Activated T-helper 2 cell treated with anti-CD3 and anti-CD28 coated beads, Interferon-gamma antibody, Interleukin-2, Interleukin-4, amounts not matched to agents 10 μg/mL and 5 μg/mL and 100 μg/mL, durations not matched to agents 14 hours and 24 hours and 36 hours (primary cell): ENCODE measurements around the gene SIX1. TPM values are rescaled to one million over a fixed set of nuclear protein-coding genes. Genes with fewer than 3 reads are reported as not detected.
A peak's percentile ranks its signal among the peaks of the same experiment; 100 is the strongest.

Experiments used
- DNase-seq: peaks from one replicate; pipeline ENCODE4 v3.0.0; 2021; ENCODE audit warnings: low spot score
- H3K27ac Mint-ChIP-seq: one replicate; pipeline ENCODE4 v1.8.0; 2021; ENCODE audit warnings: mixed read lengths
- H3K27me3 Mint-ChIP-seq: one replicate; pipeline ENCODE4 v1.8.0; 2021; ENCODE audit warnings: low read depth, mixed read lengths
- H3K36me3 Mint-ChIP-seq: one replicate; pipeline ENCODE4 v1.8.0; 2021; ENCODE audit warnings: low read depth, mixed read lengths
- H3K4me1 Mint-ChIP-seq: one replicate; pipeline ENCODE4 v1.8.0; 2021; ENCODE audit warnings: low read depth, mixed read lengths
- H3K4me3 Mint-ChIP-seq: one replicate; pipeline ENCODE4 v1.8.0; 2021; ENCODE audit warnings: low read depth, mild to moderate bottlenecking, moderate library complexity, mixed read lengths
- H3K9me3 Mint-ChIP-seq: one replicate; pipeline ENCODE4 v1.8.0; 2021; ENCODE audit warnings: mixed read lengths
- intact Hi-C: fragments of 100-400 bp; cut with micrococcal nuclease; formaldehyde crosslinking; loops from one replicate; pipeline ENCODE4 v1.15.1; 2023
- total RNA-seq: library from RNA; stranded (reverse); gene quantifications from 2 replicates; pipeline ENCODE4 v1.2.3, GENCODE V29; 2022

Gene SIX1
- total RNA-seq, 1 donor from 2014 or later: 0.48 TPM

- DNase-seq: no peak
- intact Hi-C loops: no loop called here
- peaks cover 3% of the 10 kb centered on the region for H3K4me1 Mint-ChIP-seq
- H3K36me3 Mint-ChIP-seq: no peaks in the 10 kb centered on the region
- no peaks in the 10 kb centered on the region for H3K9me3 Mint-ChIP-seq
- H3K27me3 Mint-ChIP-seq: peaks cover 54% of the 10 kb centered on the region
- no peak overlapping the region for H3K27ac Mint-ChIP-seq
- H3K4me3 Mint-ChIP-seq: no peak overlapping the region
Observed at GRCh38 chr14:60662982-60663381, 13.7 kb upstream of the SIX1 start.

DNA sequence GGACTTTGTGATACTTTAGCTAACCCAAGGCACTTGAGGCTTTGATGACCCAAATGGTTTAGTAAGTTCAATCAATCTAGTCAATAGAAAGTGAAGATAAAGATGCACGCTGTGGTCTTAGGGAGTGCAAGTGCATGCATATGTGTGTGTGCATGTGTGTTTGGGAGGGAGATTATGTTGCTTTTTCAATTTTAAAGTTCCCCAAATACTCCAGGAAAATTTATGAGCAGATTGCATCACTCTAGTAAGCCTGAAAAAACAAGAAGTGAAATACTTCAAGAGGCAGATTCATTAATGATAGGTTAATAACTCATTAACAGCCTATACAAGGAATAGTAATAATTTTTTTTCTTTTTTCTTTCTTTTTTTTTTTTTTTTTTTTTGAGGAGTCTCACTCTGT, 12.4 kb upstream of the SIX1 start:
- no peak overlapping the region for H3K4me3 Mint-ChIP-seq
- no peaks in the 10 kb centered on the region for H3K9me3 Mint-ChIP-seq
- H3K4me1 Mint-ChIP-seq: peaks cover 7% of the 10 kb centered on the region
- no peaks in the 10 kb centered on the region for H3K36me3 Mint-ChIP-seq
- H3K27me3 Mint-ChIP-seq: peaks cover 64% of the 10 kb centered on the region
- no peak overlapping the region for H3K27ac Mint-ChIP-seq
- no peak for DNase-seq
- intact Hi-C loops: no loop called here

- Mint-ChIP-seq H3K4me1 (peaks cover 18% of the 10 kb centered on the region), H3K27ac (no peak overlapping the region), H3K36me3 (peaks cover 6% of the 10 kb centered on the region), H3K9me3 (no peaks in the 10 kb centered on the region), H3K27me3 (peaks cover 77% of the 10 kb centered on the region), H3K4me3 (no peak overlapping the region)
- no peak for DNase-seq
- intact Hi-C loops: loop anchor here (5.0 kb wide), 1 partner anchor 63 kb away; the partner anchor contains the start of gene SIX4
Observed at GRCh38 chr14:60658909-60659585, 9.8 kb upstream of the SIX1 start.

DNA sequence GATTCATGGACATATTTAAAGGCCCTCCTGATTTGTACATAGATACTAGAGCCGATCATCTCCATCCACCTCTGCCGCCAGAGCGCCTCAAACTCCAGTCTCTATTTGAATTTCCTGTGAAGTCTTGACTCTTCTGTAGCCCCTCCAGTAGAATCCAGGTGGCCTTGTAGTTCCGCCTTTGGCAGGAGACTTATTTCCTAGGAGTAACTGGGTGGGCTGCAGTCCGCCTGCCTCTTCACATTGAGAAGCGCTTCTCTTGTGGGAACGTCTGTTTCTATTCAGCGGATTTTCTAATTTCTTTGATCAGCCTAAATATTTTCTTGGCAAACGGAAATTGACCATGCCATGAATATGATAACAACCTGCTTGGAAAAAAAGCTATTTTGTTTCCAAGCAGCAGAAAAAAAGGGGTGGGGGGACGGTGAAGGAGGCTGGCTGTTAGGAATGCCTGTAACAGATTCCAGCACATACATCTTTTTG, 9.0 kb upstream of the SIX1 start:
- Mint-ChIP-seq H3K4me1 (peaks cover 25% of the 10 kb centered on the region), H3K27ac (no peak overlapping the region), H3K4me3 (peak overlapping the region; percentile 79), H3K9me3 (no peaks in the 10 kb centered on the region), H3K36me3 (peaks cover 6% of the 10 kb centered on the region), H3K27me3 (peaks cover 81% of the 10 kb centered on the region)
- DNase-seq: no peak
- intact Hi-C loops: loop anchor here (5.0 kb wide), 1 partner anchor 64 kb away; the partner anchor contains the start of gene SIX4

DNA sequence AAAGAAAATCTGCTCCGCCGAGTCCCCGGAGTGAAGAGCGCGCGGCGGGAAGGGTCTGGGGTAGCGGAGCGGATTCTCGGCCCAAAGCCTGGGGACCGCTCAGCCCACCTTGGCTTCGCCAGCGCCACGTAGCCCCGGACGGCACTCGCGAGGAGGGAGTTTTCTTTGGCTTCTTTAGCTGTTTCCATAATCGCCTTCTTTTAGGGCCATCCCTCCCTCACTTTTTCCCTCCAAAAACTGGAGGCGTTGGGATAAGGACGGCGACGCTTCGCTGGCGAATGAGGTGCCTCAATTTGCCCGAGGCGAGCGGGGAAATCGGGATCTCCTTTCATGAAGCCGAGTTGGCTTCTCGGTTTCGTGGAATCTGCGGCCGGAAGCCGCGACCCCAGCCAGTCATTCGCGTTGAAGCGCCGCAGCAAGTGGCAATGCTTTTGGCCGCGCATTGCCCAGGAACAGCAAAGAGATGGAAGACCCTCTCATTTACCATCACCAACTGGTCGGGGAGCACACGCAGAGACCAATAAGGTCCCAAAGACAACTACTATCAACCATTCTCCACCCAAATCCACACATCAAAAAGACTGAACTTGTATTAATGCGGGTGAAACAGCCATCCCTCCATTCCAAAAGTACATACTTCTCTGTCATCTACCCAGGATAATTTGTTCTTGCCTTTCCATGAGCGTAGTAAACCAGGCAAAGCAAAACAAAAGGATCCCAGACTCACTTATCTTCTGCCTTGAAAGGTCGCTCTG, 8.4 kb upstream of the SIX1 start:
- H3K27ac Mint-ChIP-seq: no peak overlapping the region
- H3K4me1 Mint-ChIP-seq: peaks cover 25% of the 10 kb centered on the region
- peaks cover 6% of the 10 kb centered on the region for H3K36me3 Mint-ChIP-seq
- DNase-seq: no peak
- intact Hi-C loops: loop anchor here (1.0 to 5.0 kb wide), 4 partner anchors 17 to 595 kb away; partner anchors contain the start of gene SIX4
- no peaks in the 10 kb centered on the region for H3K9me3 Mint-ChIP-seq
- H3K27me3 Mint-ChIP-seq: peaks cover 80% of the 10 kb centered on the region
- peak overlapping the region; percentile 79 for H3K4me3 Mint-ChIP-seq

DNA sequence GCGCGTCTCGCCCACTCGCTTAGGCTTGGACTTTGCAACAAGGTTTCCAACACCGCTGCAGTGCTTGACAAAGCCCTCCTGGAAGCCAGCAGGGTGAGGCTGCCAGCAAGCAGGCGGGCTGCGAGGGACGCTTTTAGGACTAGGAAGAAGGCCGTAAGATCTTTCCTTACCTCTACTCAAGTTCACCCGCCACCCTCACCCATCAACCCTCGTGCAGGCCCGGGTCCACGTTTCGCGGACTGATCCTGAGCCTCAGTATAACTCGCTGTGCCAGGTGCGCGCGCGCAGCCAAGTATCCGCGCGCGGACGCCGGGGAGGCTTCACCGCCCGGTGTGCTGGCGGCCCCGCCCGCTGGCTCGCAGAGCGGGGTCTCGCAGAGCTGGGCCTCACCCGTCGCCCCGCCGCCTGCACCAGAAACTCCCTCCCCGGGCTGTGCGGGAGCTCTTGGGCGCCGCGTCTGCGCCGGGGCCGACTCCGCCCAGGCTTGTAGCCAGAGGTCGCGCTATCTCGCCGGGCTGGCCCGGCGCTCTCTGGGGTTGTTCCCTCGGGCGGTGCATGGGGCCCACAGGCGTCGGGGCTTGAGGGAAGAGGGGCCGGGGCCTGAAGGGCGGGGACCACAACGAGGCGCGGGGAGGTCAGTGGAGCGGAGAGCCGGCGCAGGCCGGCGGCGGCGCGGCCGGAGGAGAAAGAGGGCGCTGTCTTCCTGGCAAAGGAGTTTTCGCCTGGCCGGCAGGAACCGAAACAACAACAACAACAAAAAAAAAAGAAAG, 7.6 kb upstream of the SIX1 start:
- peaks cover 6% of the 10 kb centered on the region for H3K36me3 Mint-ChIP-seq
- peaks cover 83% of the 10 kb centered on the region for H3K27me3 Mint-ChIP-seq
- H3K9me3 Mint-ChIP-seq: no peaks in the 10 kb centered on the region
- peaks cover 28% of the 10 kb centered on the region for H3K4me1 Mint-ChIP-seq
- intact Hi-C loops: loop anchor here (1.0 to 5.0 kb wide), 5 partner anchors 9 to 595 kb away; partner anchors contain the start of gene SIX4
- H3K27ac Mint-ChIP-seq: no peak overlapping the region
- no peak for DNase-seq
- H3K4me3 Mint-ChIP-seq: peak overlapping the region; percentile 79

- H3K4me3 Mint-ChIP-seq: peak overlapping the region; percentile 79
- no peak for DNase-seq
- intact Hi-C loops: loop anchor here (1.0 to 5.0 kb wide), 3 partner anchors 8 to 66 kb away; partner anchors contain the start of gene SIX4
Observed at GRCh38 chr14:60655898-60656685, 6.8 kb upstream of the SIX1 start.

GRCh38 chr14:60655119-60655897, 6.0 kb upstream of the SIX1 start:
- H3K27me3 Mint-ChIP-seq: peaks cover 89% of the 10 kb centered on the region
- H3K27ac Mint-ChIP-seq: no peak overlapping the region
- H3K4me3 Mint-ChIP-seq: peak overlapping the region; percentile 79
- DNase-seq: no peak
- no peaks in the 10 kb centered on the region for H3K9me3 Mint-ChIP-seq
- intact Hi-C loops: loop anchor here (5.0 kb wide), 1 partner anchor 67 kb away; the partner anchor contains the start of gene SIX4
- peaks cover 6% of the 10 kb centered on the region for H3K36me3 Mint-ChIP-seq
- H3K4me1 Mint-ChIP-seq: peaks cover 34% of the 10 kb centered on the region

More at GRCh38 chr14:60655898-60656685, 6.8 kb upstream of the SIX1 start:
- Mint-ChIP-seq H3K36me3 (peaks cover 6% of the 10 kb centered on the region), H3K27ac (no peak overlapping the region), H3K27me3 (peaks cover 83% of the 10 kb centered on the region), H3K4me1 (peaks cover 30% of the 10 kb centered on the region), H3K9me3 (no peaks in the 10 kb centered on the region)

DNA sequence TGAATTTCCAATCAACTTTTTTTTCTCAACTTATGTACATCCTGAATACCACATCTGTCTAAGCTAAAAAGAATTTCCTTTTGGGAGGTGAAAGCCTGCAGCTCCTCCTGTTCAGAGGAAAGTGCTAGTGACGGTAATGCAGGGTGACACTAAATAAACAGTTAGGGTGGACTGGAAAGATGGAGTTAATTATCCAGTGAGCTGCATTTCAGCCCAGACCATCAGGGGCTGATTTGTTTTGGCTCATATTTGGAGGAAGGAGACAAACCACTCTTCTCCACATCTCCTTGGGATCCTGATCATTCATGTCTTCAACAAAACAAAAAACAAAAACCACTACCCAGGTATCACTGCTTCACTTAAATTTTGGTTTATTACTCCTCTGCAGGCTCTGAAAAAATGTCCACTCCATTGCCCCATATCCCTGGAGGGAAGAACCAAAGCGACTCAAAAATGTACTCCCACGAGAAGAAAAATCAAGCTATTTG, 5.1 kb upstream of the SIX1 start:
- Mint-ChIP-seq H3K27ac (no peak overlapping the region), H3K4me1 (peaks cover 42% of the 10 kb centered on the region), H3K27me3 (peaks cover 89% of the 10 kb centered on the region), H3K9me3 (no peaks in the 10 kb centered on the region), H3K36me3 (peaks cover 6% of the 10 kb centered on the region), H3K4me3 (no peak overlapping the region)
- intact Hi-C loops: no loop called here
- no peak for DNase-seq

- H3K27me3 Mint-ChIP-seq: peaks cover 85% of the 10 kb centered on the region
- no peak overlapping the region for H3K27ac Mint-ChIP-seq
- DNase-seq: no peak
- peaks cover 42% of the 10 kb centered on the region for H3K4me1 Mint-ChIP-seq
- H3K9me3 Mint-ChIP-seq: no peaks in the 10 kb centered on the region
- intact Hi-C loops: no loop called here
- no peak overlapping the region for H3K4me3 Mint-ChIP-seq
- peaks cover 6% of the 10 kb centered on the region for H3K36me3 Mint-ChIP-seq
Observed at GRCh38 chr14:60653701-60654161, 4.5 kb upstream of the SIX1 start.
